Kidney tubule cell (primary cell): ENCODE results near the gene DIPK1B.

Experiments used
- DNase-seq: peaks from one replicate; pipeline ENCODE4 v3.0.0-alpha.2; 2018; ENCODE audit warnings: low spot score

Gene DIPK1B

DNA sequence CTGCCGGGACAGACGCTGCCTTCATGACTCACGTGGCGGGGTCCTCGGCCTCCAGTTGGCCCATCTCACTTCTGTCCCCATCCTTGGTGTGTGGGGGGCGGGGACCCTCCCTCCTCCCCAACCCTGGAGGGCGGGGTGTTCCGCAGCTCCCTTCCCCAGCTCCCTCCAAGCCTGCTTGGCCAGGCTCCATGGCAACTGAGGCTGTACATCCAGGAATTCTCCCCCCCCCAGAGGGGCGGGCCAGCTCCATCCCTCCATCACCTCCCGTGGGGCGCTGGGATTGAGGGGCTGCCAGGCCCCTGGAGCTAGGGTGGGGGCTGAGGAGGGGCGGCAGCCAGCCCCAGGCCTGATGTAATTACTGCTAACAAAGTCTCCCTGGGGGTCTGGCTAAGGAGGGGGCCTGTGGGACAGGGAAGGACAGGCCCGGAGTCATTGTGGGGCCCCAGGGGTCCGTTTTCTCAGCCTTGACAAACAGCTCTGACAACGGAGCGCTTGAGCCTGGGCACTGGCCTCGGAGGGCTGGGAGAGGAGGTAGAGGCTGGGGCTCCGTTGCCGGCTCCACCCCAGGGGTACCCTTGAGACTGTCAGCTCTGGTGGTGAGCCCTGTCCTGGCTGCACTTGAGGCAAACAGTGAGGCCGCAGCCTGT lies 8.0 kb downstream of the DIPK1B start:
- no peak for DNase-seq

DNA sequence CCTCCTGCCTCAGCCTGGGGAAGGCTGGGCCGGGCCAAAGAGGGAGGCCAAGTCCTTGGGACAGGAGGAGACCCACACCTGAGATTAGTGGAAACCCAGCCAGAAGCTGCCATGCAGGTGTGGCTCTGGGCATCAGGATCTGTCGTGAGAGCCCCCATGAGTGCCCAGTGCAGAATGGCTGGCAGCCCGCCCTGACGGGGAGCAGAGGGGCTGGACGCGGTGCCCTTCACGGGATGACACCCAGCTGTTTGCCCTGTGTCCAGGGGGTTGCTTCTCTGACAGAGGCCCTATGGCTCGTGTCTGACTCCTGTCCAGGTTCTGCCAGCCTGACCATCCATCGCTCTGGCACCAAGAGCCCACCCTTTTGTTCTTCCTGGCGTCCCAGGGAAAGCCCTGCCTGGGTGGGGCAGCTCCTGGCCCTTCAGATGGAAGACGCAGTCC lies 8.5 kb downstream of the DIPK1B start:
- no peak for DNase-seq

DNA sequence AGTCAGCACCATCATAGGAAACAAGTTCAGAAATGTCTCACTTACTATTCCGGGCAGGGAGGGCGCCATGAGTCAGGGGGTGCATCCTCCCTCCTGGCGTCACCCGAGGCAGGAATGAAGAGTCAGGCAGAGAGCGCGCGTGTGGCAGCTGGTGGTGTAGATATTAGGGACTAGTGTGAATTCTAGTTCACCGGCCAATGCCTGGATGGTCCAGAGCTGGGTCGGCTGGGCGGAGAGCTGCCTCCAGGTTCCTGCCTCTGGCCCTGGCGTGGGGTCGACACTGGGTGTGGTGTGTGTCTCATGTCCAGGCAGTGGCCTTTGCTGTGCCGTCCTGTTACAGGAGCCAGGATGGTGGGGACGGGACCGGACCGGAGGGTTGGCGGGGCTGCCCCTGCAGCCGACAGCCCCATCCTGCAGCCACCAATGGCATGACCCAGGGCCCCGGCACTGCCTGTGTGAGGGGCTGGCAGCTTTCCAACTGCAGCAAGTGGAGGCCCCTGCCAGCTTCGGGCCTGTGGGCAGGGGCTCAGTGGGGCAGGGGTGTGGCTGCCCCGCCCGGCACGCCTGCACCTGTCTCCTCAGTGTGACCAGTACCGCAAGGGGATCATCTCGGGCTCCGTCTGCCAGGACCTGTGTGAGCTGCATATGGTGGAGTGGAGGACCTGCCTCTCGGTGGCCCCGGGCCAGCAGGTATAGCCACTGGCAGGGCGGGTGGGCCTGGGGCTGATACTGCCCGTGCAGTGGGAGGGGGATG lies 9.1 kb downstream of the DIPK1B start:
- DNase-seq, result no peak

DNA sequence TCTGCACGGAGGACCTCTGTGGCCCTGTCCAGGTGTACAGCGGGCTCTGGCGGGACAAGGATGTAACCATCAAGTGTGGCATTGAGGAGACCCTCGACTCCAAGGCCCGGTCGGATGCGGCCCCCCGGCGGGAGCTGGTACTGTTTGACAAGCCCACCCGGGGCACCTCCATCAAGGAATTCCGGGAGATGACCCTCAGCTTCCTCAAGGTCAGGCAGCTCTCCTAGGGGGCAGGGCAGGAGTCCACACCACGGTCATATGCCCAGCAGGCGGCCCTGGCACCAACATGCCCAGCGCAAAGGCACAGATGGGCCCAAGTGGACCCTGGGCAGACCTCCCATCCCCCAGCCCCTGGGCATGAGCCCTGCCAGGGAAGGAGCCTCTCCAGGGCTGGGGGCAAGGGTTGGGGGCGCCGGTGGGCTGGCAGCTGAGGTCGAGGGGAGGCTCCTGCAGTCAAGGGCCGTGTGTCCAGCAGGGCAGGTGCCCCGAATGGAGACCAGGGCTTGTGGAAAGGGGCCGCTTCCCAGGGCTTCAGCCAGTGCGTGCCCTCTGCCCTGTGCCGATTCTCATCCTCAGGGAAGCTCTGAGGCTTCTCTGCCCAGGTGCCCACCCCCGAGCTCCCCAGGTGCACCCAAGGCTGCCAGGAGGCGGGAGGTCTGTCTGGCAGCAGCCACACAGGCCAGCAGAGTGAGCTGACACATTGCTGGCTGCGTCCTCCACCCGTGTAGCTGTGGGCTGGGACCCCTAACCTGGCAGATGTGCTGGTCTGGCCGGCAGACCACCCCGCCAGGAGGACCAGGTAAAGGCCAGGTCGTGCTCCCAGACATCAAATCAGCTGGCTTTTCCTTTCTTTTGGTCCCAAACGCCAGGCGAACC lies 10.0 kb downstream of the DIPK1B start:
- no peak for DNase-seq

DNA sequence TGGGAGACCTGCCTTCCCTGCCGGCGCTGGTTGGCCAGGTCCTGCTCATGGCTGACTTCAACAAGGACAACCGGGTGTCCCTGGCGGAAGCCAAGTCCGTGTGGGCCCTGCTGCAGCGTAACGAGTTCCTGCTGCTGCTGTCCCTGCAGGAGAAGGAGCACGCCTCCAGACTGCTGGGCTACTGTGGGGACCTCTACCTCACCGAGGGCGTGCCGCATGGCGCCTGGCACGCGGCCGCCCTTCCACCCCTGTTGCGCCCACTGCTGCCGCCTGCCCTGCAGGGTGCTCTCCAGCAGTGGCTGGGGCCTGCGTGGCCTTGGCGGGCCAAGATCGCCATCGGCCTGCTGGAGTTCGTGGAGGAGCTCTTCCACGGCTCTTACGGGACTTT lies 10.6 kb downstream of the DIPK1B start:
- DNase-seq, result no peak

DNA sequence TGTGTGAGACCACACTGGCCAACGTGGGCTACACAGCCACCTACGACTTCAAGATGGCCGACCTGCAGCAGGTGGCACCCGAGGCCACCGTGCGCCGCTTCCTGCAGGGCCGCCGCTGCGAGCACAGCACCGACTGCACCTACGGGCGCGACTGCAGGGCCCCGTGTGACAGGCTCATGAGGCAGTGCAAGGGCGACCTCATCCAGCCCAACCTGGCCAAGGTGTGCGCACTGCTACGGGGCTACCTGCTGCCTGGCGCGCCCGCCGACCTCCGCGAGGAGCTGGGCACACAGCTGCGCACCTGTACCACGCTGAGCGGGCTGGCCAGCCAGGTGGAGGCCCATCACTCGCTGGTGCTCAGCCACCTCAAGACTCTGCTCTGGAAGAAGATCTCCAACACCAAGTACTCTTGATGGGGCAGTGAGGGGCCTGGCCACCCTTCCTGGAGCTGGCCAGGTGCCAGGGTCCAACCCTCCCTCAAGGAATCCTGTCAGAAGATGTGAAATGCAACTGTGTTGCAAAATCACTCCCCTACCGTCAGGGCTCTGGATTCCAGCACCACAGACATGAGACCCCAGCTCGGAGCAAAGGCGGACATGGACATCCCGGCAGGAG lies 11.1 kb downstream of the DIPK1B start:
- no peak for DNase-seq

DNA sequence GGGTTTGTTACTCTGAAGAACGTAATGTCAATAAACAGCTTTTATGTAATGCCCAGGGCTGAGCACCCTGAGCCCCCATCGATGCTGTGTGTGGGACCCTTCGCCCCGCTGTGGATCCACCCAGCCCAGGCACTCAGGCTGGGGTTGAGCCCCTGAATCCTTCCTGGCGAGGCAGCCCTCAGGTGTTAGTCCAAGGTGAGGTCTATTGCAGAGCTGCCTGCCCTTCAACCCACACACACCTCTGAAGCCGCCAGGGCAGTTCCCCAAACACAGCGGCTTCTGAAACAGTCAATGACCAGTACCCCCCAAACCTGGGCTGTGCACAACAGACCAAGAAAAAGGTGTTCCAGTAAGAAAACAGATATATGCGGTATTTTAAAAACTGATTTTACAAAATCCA lies 11.6 kb downstream of the DIPK1B start:
- no peak for DNase-seq

DNA sequence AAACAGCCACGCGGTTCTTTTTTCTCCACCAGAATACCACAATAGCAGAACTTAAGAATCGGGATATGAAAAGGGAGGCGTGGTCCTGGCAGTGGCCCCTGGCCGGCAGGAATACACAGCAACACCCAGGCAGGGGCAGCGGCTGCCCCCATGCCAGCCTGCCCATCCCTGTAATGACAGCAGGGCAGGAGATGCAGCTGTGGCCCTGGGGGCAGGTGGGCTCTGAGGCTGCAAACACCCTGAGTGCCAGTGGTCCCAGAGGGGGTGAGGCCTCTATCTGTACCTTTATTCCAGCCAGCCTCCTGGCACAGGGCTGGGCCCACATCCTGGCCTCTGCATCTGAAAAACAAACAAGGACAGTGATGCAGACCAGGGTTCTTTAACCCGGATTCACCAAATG lies 12.4 kb downstream of the DIPK1B start:
- DNase-seq, result no peak

DNA sequence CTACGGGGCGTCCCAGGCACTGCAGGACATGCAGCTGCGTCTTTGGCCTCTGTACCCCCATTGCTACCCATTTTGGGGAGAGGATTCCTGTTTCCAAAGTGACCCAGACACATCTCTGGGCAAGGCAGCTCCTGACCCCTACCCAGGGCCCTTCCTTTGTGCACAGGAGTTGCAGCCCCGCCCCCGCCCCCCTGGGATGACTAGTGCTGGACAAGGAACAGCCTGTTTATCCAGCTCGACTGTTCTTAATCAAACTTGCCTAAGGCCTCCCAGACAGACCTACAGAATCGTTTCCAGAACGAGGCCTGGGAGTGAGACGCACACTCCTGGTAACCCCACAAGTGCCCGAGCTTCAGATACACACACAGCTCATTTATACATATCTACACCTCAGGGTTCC lies 13.2 kb downstream of the DIPK1B start:
- DNase-seq, result peak; percentile 31

DNA sequence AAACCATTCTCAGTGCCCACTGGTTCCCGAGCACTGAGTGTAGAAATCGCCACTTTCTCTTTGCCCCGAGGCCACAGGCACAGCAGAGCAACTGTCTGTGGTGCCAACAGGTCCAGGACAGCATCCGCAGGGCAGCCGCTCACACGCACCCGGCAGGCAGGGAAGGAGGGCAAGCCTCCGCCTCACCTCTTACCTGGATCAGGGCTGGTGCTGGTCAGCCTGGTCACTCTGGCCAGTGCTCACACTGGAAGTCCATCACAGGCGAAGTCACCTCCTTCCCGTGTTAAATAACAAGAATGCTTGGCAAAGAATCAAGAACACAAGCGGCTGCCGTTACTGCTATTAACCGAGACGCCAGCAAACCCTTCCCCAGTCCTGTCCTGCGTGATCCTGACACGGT lies 13.7 kb downstream of the DIPK1B start:
- no peak for DNase-seq

DNA sequence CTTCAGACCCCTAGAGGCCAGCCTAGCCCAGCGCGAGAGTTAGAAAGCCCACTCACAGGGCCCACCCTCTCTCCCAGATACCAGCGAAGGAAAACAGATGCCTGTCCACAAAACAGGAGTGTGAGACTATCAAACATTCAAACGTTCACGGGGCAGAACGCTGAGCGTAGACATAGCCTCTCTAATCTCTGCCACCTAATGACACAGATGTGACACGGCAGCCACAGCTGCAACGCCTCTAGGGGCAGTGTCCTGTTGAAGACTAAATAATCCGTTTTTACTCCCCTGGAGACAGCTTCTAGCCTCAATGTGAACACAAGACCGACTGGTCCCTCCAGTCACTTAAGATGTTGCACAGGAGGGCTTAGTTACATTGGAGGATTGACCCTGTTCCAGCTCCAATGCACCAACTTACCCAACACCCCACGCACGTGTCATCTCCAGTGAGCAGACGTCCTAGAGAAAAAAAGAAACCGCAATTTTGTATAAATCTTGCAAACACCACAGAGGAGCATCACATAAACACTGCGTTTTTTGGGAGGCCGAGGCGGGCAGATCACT lies 14.3 kb downstream of the DIPK1B start:
- peak; percentile 66 for DNase-seq

DNA sequence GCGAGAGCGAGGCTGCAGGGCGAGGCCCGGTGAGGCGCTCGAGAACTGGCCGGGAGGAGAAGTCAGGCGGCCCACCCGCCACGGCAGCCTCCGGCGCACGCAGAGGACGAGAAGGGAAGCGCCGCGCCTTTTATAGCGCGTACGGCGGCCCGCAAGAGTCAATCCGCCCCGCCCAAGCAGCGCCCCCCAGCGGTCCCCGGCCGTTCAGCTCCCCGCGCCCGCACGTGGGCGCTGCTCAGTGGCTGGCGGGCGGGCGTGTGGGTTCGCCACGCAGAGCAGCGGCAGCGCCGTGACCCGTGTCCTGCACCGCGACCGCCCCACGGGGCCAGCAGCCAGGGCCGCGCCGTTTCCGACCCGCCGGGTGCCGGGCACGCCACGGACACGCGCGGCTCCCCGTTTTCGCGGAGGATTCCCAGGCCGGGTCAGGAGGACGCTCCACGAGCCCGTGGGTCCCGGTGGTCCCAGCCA lies 15.7 kb downstream of the DIPK1B start:
- DNase-seq, result peak; percentile 89

DNA sequence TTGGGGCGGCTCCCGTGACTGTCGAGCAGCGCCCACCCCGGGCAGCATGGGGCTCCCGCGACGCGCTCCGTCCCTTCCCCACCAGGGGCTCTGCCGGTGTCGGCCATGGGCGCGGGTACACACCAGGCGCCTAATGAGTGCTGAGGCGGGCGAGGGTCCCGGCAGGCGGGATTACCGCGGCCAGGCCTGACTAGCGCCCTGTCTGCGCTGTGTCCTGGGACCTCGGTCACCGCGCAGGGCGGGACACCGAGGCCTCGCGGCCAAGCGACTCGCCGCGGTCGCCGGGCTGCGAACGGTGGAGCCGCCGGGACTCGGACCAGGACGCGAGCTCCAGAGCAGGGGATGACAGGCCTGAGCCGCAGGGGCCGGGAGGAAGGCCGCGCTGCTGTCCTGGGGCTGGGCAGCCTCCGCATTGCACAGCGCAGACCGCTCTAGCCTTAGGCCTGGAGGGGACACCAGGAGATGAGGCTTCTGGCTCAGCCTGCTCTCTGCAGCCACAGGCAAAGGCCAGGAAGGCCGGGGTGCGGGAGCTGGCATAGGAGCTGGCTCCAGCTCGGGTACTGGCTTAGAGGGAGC lies 16.3 kb downstream of the DIPK1B start:
- DNase-seq, result peak; percentile 36

DNA sequence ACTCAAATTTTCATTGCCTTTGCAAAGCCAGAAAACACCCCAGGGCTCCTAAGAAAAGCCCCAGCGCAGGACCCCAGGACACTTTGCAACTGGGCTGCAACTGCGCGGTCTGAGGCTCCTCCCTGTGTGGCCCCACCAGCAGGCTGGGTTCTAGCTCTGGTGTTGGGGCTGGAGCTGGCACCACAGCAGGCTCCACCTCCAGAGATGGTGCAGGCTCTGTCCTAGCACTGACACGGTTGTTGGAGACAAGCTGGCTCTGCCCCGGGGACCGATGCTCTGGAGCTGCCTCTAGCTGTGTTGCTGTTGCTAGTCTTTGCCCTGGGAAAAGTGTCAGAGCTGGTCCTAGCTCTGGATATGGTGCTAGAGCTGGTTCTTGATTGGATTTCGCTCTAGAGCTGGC lies 16.8 kb downstream of the DIPK1B start:
- DNase-seq, result no peak

DNA sequence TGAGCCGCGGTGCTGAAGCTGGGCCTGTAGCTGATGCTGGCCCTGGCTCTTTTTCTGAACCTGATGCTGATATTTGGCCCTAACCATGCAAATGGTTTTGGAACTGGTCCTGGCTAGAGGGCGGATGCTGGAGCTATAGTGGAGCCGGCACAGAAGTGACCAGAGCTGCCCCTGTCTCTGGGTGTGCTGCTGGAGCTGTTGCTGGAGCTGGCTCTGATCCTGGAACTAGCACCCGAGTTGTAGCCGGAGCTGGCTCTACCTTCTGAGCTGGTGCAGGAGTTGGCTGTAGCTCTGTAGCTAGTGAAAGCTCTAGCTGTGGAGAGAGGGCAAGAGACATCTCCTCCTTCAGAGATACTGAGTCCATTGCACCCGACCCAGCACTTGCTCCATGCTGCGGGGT lies 17.6 kb downstream of the DIPK1B start:
- no peak for DNase-seq

DNA sequence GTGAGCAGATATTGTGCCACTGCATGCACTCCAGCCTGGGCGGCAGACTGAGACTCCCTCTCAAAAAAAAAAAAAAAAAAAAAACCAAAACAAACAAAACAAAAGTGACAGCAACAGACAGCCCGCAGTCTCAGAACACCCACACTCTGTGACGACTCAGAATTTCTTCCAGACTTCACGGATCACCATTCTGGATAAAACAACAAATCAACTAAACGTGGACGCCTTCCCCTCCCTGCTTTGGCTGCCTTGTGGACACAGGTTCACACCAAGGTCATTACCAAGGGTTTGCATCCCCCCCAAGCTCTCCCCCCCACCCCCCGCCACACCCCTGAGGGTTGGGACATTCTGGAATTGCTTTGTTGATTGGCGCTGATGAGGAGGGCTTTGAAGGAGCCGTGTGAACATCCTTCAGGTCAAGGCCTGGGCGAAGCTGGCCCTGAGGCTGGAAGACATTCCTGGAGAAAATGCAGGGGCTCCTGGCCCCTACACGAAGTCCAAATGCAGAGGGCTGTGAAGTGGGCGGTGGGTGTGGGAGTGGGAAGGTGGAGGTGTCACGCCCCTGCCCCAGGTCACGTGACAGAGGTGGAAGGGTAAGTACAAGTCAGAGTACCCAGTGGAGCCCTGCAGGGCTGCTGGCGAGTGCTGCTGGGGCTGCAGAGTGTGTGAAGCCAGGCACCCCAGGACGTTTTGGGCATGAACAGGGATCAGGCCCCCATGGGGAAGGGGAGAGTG lies 20.2 kb downstream of the DIPK1B start:
- DNase-seq, result no peak

DNA sequence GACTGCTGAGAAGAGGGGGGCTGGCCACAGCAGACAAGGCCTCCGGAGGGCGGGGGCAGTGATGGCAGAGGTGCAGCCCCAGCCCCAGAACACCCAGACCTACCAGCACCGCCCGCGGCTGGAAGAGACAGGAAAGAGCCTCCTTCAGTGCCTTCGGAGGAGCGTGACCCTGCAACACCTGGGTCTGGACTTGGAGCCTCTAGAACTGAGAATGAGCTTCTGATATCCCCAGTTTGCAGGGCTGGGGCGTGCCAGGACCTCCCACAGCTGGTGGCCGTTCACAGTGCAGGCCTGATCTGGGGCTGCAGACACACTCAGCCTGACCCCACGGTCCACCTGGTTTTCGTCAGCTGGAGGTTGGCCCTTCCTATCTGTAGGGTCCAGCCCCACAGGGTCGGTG lies 21.2 kb downstream of the DIPK1B start:
- DNase-seq, result no peak

DNA sequence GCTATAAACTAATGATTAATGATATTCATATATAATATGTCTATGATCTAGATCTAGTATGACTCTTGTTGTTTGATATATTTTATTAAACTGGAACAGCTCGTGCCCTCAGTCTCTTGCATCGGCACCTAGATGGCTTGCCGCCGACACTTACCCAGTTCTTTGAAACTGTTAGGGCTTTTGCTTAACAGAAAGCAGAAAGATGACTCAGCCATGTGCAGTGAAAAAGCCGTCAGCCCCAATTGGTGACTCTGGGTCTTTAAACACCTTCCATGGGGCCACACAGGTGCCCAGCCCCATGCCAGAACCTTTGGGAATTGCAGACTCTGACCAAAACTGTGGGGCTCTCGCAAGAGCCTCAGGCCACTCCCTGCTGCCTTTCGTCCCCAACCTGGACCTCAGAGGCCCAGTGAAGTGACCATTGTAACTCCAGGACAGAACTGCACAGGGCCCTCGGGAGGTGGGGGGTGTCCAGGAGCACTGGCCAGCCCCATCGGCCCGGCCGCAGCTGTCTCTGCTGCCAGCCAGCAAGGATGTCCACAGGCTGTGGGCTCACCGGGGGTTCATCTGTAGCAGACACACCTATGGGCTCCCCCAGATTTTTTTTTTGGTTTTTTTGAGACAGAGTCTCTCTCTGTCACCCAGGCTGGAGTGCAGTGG lies 22.6 kb downstream of the DIPK1B start:
- no peak for DNase-seq

DNA sequence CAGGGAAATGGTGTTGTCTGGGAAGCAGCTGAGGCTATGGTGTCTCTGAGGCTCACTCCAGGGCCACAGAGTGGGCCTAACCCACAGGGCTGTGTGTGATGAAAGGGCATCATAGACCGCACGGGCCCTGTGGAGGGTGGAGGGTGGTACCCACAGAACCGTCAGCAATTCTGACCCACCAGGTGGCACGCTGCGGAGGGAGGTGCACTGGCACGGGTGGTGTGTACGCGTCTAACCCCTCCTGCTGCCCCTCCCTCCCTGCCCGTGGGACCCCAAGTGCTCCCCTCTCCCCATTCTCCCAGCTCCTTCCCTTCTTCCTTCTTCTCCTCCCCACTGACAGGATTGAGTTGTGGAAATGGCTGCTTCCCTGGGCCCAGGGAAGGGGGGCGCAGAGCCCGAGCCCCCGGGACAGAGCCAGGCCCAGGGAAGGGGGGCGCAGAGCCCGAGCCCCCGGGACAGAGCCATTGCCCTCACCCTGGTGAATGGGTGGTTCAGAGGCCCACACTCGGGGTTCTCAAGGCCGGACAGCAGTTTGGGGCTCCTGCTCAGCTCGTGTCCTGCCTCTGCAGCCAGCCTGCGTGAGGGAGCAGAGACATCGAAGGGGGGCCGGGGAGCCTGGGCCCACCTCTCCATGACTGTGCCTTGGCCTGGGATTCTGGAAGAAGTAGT lies 23.6 kb downstream of the DIPK1B start:
- no peak for DNase-seq

DNA sequence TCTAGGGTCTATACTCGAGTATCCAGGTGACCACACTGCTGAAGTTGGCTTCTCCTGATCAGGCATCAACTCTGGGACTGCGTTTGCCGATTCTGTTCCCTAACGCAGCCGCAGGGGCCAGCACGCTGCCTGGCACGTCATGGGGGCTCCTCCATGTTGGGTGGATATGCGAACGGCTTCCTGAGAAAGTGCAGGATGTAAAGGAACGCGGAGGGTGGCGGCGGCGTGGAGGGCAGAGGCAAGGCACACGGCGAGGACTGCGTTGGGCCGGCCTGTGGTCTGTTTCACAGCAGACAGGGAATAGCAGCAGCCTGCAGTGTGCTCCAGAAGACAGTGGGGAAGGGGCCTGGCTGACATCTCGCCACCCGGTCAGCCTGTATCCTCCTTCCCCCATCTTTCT lies 26.6 kb downstream of the DIPK1B start:
- no peak for DNase-seq
